HEK293 (cell line): ENCODE results near the gene DLG3.
A peak's percentile ranks its signal among the peaks of the same experiment; 100 is the strongest.
"Not testable (repeated sequence)": the region's sequence is repeated elsewhere in the genome, so short reads cannot be mapped to it uniquely, and the experiment has no call there.

ENCODE experiments used
- CTCF ChIA-PET: fragments of 350-600 bp; formaldehyde crosslinking; extraction: SDS; loops from one replicate; lab custom pipeline; 2021; ENCODE audit warnings: antibody characterized with exemption; lab: Yijun Ruan, JAX
- POLR2A ChIA-PET: fragments of 300-600 bp; formaldehyde crosslinking; extraction: SDS; loops from one replicate; lab custom pipeline; 2020; ENCODE audit warnings: antibody characterized with exemption, inconsistent platforms; lab: Yijun Ruan, JAX
- H3K27ac ChIP-seq: fragments of 200-500 bp; sonication (Bioruptor generic); 2 replicates; pipeline ENCODE4 v1.5.1; 2014; ENCODE audit warnings: low read depth, low read length, control low read depth, inconsistent platforms; ENCODE audit errors: extremely low read depth
- H3K36me3 ChIP-seq, 2 experiments: fragments of 200-500 bp in 1 of 2; sonication (Bioruptor generic) in 1 of 2; 1 replicate in 1 of 2; 2 replicates in 1 of 2; pipeline ENCODE4 v1.5.1; 2014 to 2017; ENCODE audit warnings: inconsistent platforms in 2 of 2, low read length in 2 of 2; ENCODE audit not compliant: control insufficient read depth in 2 of 2, insufficient read depth in 1 of 2
- H3K4me1 ChIP-seq: fragments of 200-500 bp; sonication (Bioruptor generic); 2 replicates; pipeline ENCODE4 v1.5.1; 2014; ENCODE audit warnings: mild to moderate bottlenecking, low read length, inconsistent platforms; ENCODE audit not compliant: control insufficient read depth, insufficient read depth
- H3K4me3 ChIP-seq: 2 replicates; pipeline ENCODE4 v1.5.1; 2011; ENCODE audit warnings: low read depth, mild to moderate bottlenecking, control low read depth, low read length, moderate library complexity
- H3K9me3 ChIP-seq: fragments of 200-500 bp; sonication (Bioruptor generic); 2 replicates; pipeline ENCODE4 v1.5.1; 2014; ENCODE audit warnings: low read depth, low read length, inconsistent platforms; ENCODE audit not compliant: control insufficient read depth, insufficient read depth
- BCL6B ChIP-seq: fragments of 450-650 bp; formaldehyde crosslinking; IDR thresholded peaks from 2 replicates; pipeline ENCODE4 v1.5.1; 2017; ENCODE audit warnings: missing biosample characterization, missing genetic modification characterization
- GFI1B ChIP-seq: fragments of 450-650 bp; formaldehyde crosslinking; IDR thresholded peaks from 2 replicates; pipeline ENCODE4 v1.5.1; 2016; ENCODE audit warnings: missing biosample characterization, missing genetic modification characterization
- KLF7 ChIP-seq: fragments of 450-650 bp; formaldehyde crosslinking; IDR thresholded peaks from 2 replicates; pipeline ENCODE4 v1.5.1; 2016; ENCODE audit warnings: missing biosample characterization, missing genetic modification characterization, borderline replicate concordance
- RBAK ChIP-seq: fragments of 450-650 bp; formaldehyde crosslinking; IDR thresholded peaks from 2 replicates; pipeline ENCODE4 v1.5.1; 2016; ENCODE audit warnings: missing biosample characterization, missing genetic modification characterization
- REPIN1 ChIP-seq: fragments of 450-650 bp; formaldehyde crosslinking; IDR thresholded peaks from 2 replicates; pipeline ENCODE4 v1.5.1; 2017; ENCODE audit warnings: missing biosample characterization, missing genetic modification characterization, low read depth
- SCRT1 ChIP-seq: fragments of 450-650 bp; formaldehyde crosslinking; IDR thresholded peaks from 2 replicates; pipeline ENCODE4 v1.5.1; 2016; ENCODE audit warnings: missing biosample characterization, missing genetic modification characterization, borderline replicate concordance
- SCRT2 ChIP-seq: fragments of 450-650 bp; formaldehyde crosslinking; IDR thresholded peaks from 2 replicates; pipeline ENCODE4 v1.5.1; 2016; ENCODE audit warnings: missing biosample characterization, missing genetic modification characterization
- ZBTB17 ChIP-seq: fragments of 450-650 bp; formaldehyde crosslinking; IDR thresholded peaks from 2 replicates; pipeline ENCODE4 v1.5.1; 2016; ENCODE audit warnings: missing biosample characterization, missing genetic modification characterization
- ZNF140 ChIP-seq: fragments of 450-650 bp; formaldehyde crosslinking; IDR thresholded peaks from 2 replicates; pipeline ENCODE4 v1.5.1; 2016; ENCODE audit warnings: missing biosample characterization, missing genetic modification characterization
- ZNF146 ChIP-seq: fragments of 450-650 bp; formaldehyde crosslinking; IDR thresholded peaks from 2 replicates; pipeline ENCODE4 v1.5.1; 2016; ENCODE audit warnings: missing biosample characterization, missing genetic modification characterization
- ZNF223 ChIP-seq: fragments of 450-650 bp; formaldehyde crosslinking; IDR thresholded peaks from 2 replicates; pipeline ENCODE4 v1.5.1; 2016; ENCODE audit warnings: missing biosample characterization, missing genetic modification characterization
- ZNF24 ChIP-seq: fragments of 450-650 bp; formaldehyde crosslinking; IDR thresholded peaks from 2 replicates; pipeline ENCODE4 v1.5.1; 2016; ENCODE audit warnings: missing biosample characterization, missing genetic modification characterization
- ZNF248 ChIP-seq: fragments of 450-650 bp; formaldehyde crosslinking; IDR thresholded peaks from 2 replicates; pipeline ENCODE4 v1.5.1; 2017; ENCODE audit warnings: missing biosample characterization, missing genetic modification characterization
- ZNF266 ChIP-seq: fragments of 450-650 bp; formaldehyde crosslinking; IDR thresholded peaks from 2 replicates; pipeline ENCODE4 v1.5.1; 2016; ENCODE audit warnings: missing biosample characterization, missing genetic modification characterization, low read depth
- ZNF280D ChIP-seq: fragments of 450-650 bp; formaldehyde crosslinking; IDR thresholded peaks from 2 replicates; pipeline ENCODE4 v1.5.1; 2016; ENCODE audit warnings: missing biosample characterization, missing genetic modification characterization
- ZNF354C ChIP-seq: fragments of 450-650 bp; formaldehyde crosslinking; IDR thresholded peaks from 2 replicates; pipeline ENCODE4 v1.5.1; 2016; ENCODE audit warnings: missing biosample characterization, missing genetic modification characterization, low read depth, borderline replicate concordance
- ZNF391 ChIP-seq: fragments of 450-650 bp; formaldehyde crosslinking; IDR thresholded peaks from 2 replicates; pipeline ENCODE4 v1.5.1; 2016; ENCODE audit warnings: low read depth, missing biosample characterization, missing genetic modification characterization, borderline replicate concordance
- ZNF416 ChIP-seq: fragments of 450-650 bp; formaldehyde crosslinking; IDR thresholded peaks from 2 replicates; pipeline ENCODE4 v1.5.1; 2016; ENCODE audit warnings: missing biosample characterization, missing genetic modification characterization
- ZNF473 ChIP-seq: fragments of 450-650 bp; formaldehyde crosslinking; IDR thresholded peaks from 2 replicates; pipeline ENCODE4 v1.5.1; 2017; ENCODE audit warnings: missing biosample characterization, missing genetic modification characterization
- ZNF501 ChIP-seq: fragments of 450-650 bp; formaldehyde crosslinking; IDR thresholded peaks from 2 replicates; pipeline ENCODE4 v1.5.1; 2016; ENCODE audit warnings: missing biosample characterization, missing genetic modification characterization
- ZNF558 ChIP-seq: fragments of 450-650 bp; formaldehyde crosslinking; IDR thresholded peaks from 2 replicates; pipeline ENCODE4 v1.5.1; 2016; ENCODE audit warnings: missing biosample characterization, missing genetic modification characterization
- ZNF623 ChIP-seq: fragments of 450-650 bp; formaldehyde crosslinking; IDR thresholded peaks from 2 replicates; pipeline ENCODE4 v1.5.1; 2016; ENCODE audit warnings: missing biosample characterization, missing genetic modification characterization
- ZNF670 ChIP-seq: fragments of 450-650 bp; formaldehyde crosslinking; IDR thresholded peaks from 2 replicates; pipeline ENCODE4 v1.5.1; 2016; ENCODE audit warnings: missing biosample characterization, missing genetic modification characterization, low read depth
- ZSCAN16 ChIP-seq: fragments of 450-650 bp; formaldehyde crosslinking; IDR thresholded peaks from 2 replicates; pipeline ENCODE4 v1.5.1; 2016; ENCODE audit warnings: missing biosample characterization, missing genetic modification characterization

Gene DLG3

GRCh38 chrX:70509078-70509477 lies 64.4 kb downstream of the DLG3 start:
- Histone ChIP-seq H3K9me3 (0 out of 2 replicates have a peak, but pooled peaks cover 2% of the 10 kb centered on the region), H3K4me1 (no peaks in the 10 kb centered on the region), H3K36me3 (peaks cover 0 to 12% of the 10 kb centered on the region in 2 experiments; a peak in 1 of 3 replicates), H3K27ac (no peak overlapping the region), H3K4me3 (no peak overlapping the region)
- CTCF ChIA-PET = no interaction called here
- POLR2A ChIA-PET = no interaction called here
- no peak for TF ChIP-seq ZNF473 (tag by site-specific recombination)

GRCh38 chrX:70515270-70515669 lies 70.6 kb downstream of the DLG3 start:
- H3K4me1 ChIP-seq, POLR2A ChIA-PET, H3K4me3 ChIP-seq, H3K27ac ChIP-seq, H3K36me3 ChIP-seq, CTCF ChIA-PET, H3K9me3 ChIP-seq: not testable (repeated sequence)
- TF ChIP-seq ZNF280D (peak; percentile 75), ZNF146 (tag by site-specific recombination) (peak; percentile 89)

- H3K4me1 ChIP-seq, H3K9me3 ChIP-seq, H3K36me3 ChIP-seq, H3K27ac ChIP-seq, CTCF ChIA-PET, H3K4me3 ChIP-seq, POLR2A ChIA-PET: not testable (repeated sequence)
- peak; percentile 82 for TF ChIP-seq SCRT1
- peak; percentile 81; the same call in 1 of the 2 replicates for TF ChIP-seq SCRT2 (tag by site-specific recombination)
These were observed 71.1 kb downstream of the DLG3 start for GRCh38 chrX:70515692-70516091.

GRCh38 chrX:70525733-70526132 lies 81.1 kb downstream of the DLG3 start:
- ChIA-PET CTCF (interaction anchor here (0.9 kb wide), 1 partner anchor 92 kb away, joined by 3 read pairs; no protein-coding TSS in a partner anchor), POLR2A (no interaction called here)
- Histone ChIP-seq H3K36me3 (no peaks in the 10 kb centered on the region), H3K9me3 (no peaks in the 10 kb centered on the region; the same call in 1 of the 2 replicates), H3K4me1 (0 out of 2 replicates have a peak, but pooled peaks cover 3% of the 10 kb centered on the region), H3K27ac (no peak overlapping the region; the same call in 1 of the 2 replicates), H3K4me3 (no peak overlapping the region)
- TF ChIP-seq ZNF223 (tag by site-specific recombination) (no peak), ZNF501 (tag by site-specific recombination) (no peak), ZNF558 (tag by site-specific recombination) (no peak), ZNF266 (tag by site-specific recombination) (no peak), ZSCAN16 (no peak), ZNF391 (tag by site-specific recombination) (no peak), ZNF354C (tag by site-specific recombination) (no peak), ZNF623 (tag by site-specific recombination) (no peak), REPIN1 (tag by site-specific recombination) (no peak), ZBTB17 (no peak), GFI1B (no peak), ZNF248 (tag by site-specific recombination) (no peak), BCL6B (tag by site-specific recombination) (no peak), ZNF670 (no peak), ZNF140 (tag by site-specific recombination) (no peak), RBAK (tag by site-specific recombination) (no peak), ZNF416 (tag by site-specific recombination) (no peak), ZNF24 (tag by site-specific recombination) (no peak), KLF7 (tag by site-specific recombination) (no peak)
